HFF-Myc (cell line): ENCODE results near the gene CHP1.
"Not testable (repeated sequence)": the region's sequence is repeated elsewhere in the genome, so short reads cannot be mapped to it uniquely, and the experiment has no call there.

Experiments
- DNase-seq: peaks from one replicate; pipeline ENCODE4 v3.0.0-alpha.2; 2011; ENCODE audit warnings: low read depth; ENCODE audit errors: extremely low read depth
- H3K4me3 ChIP-seq: replicated peaks from 2 replicates; pipeline ENCODE4 v1.5.1; 2011; ENCODE audit warnings: low read depth, mild to moderate bottlenecking, control low read depth, low read length
- CTCF ChIP-seq: IDR thresholded peaks from 2 replicates; pipeline ENCODE4 v1.5.1; 2012; ENCODE audit warnings: mild to moderate bottlenecking, low read depth, low read length, control low read depth; ENCODE audit errors: missing control alignments

CHP1 gene

GRCh38 chr15:41291065-41291631 lies 60.1 kb downstream of the CHP1 start:
- H3K4me3 ChIP-seq = no peak overlapping the region
- DNase-seq = no peak
- TF ChIP-seq CTCF = no peak

GRCh38 chr15:41292521-41292920 lies 61.5 kb downstream of the CHP1 start:
- no peak for TF ChIP-seq CTCF

GRCh38 chr15:41301139-41301538 lies 70.1 kb downstream of the CHP1 start:
- DNase-seq, H3K4me3 ChIP-seq: not testable (repeated sequence)

More at GRCh38 chr15:41292521-41292920, 61.5 kb downstream of the CHP1 start:
- no peak overlapping the region for H3K4me3 ChIP-seq
- no peak for DNase-seq

GRCh38 chr15:41301587-41301986 lies 70.5 kb downstream of the CHP1 start:
- no peak for DNase-seq
- TF ChIP-seq CTCF = no peak
- H3K4me3 ChIP-seq = no peak overlapping the region

GRCh38 chr15:41304149-41304770 lies 73.2 kb downstream of the CHP1 start:
- no peak for TF ChIP-seq CTCF
- no peak for DNase-seq
- no peak overlapping the region for H3K4me3 ChIP-seq

GRCh38 chr15:41307679-41308078 lies 76.6 kb downstream of the CHP1 start:
- DNase-seq = no peak
- no peak for TF ChIP-seq CTCF
- no peak overlapping the region for H3K4me3 ChIP-seq

- H3K4me3 ChIP-seq = no peak overlapping the region
- DNase-seq = no peak
- no peak for TF ChIP-seq CTCF
Measured at GRCh38 chr15:41309226-41309905, 78.3 kb downstream of the CHP1 start.

GRCh38 chr15:41320805-41321330 lies 89.8 kb downstream of the CHP1 start:
- not testable (repeated sequence) for DNase-seq, H3K4me3 ChIP-seq
